ENCODE data around the gene RAB24. TPM values are rescaled to one million over a fixed set of nuclear protein-coding genes. Genes with fewer than 3 reads are reported as not detected.

RAB24 gene
- total and polyA plus RNA-seq, 2 of the 4 experiments (the other 2 are of a cell fraction) = 18.5 to 60.8 TPM

DNA sequence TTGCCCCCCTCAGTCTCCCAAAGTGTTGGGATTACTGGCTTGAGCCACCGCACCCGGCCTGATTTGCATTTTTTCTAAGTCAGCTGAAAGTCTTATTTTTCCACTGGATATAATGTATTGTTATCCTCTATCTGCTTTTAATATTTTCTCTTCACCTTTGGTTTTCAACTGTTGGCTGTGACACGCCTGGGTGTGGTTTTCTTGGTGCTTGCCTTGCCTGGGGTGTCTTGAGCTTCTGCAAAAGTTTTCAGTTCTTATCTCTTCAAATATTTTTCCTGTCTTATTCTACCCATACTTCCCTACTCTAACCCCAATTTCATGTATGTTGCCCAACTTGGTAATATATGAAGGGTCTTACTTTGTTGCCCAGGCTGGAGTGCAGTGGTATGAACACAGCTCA, 12.5 kb upstream of the RAB24 start:
- H2BK120ac ChIP-seq (ENCODE audit: low read depth, low read length) = no peak overlapping the region
- intact Hi-C loops (cut with micrococcal nuclease) = no loop called here
- H2AK9ac ChIP-seq (replicated peaks; ENCODE audit: low read depth, low read length, poor library complexity) = no peak overlapping the region
- TF ChIP-seq SMC3 (IDR thresholded peaks at IDR 0.05; ENCODE audit: low read depth, low read length) (no peak), RCOR1 (IDR thresholded peaks at IDR 0.05; ENCODE audit: insufficient replicate concordance, low read length) (no peak), NFE2L2 (IDR thresholded peaks at IDR 0.05; ENCODE audit: low read depth, low read length) (no peak), BHLHE40 (IDR thresholded peaks at IDR 0.05; ENCODE audit: low read depth, low read length) (no peak), RFX5 (IDR thresholded peaks at IDR 0.05; ENCODE audit: low read depth, low read length) (no peak), CHD1 (IDR thresholded peaks at IDR 0.05; ENCODE audit: low read depth, low read length) (no peak), MAFK (IDR thresholded peaks at IDR 0.05; ENCODE audit: low read depth, low read length) (no peak)
- TF ChIP-seq, protein P1, sequence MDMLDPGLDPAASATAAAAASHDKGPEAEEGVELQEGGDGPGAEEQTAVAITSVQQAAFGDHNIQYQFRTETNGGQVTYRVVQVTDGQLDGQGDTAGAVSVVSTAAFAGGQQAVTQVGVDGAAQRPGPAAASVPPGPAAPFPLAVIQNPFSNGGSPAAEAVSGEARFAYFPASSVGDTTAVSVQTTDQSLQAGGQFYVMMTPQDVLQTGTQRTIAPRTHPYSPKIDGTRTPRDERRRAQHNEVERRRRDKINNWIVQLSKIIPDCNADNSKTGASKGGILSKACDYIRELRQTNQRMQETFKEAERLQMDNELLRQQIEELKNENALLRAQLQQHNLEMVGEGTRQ (IDR thresholded peaks at IDR 0.05; ENCODE audit: low read depth, low read length) = no peak
- TF ChIP-seq, protein P2, sequence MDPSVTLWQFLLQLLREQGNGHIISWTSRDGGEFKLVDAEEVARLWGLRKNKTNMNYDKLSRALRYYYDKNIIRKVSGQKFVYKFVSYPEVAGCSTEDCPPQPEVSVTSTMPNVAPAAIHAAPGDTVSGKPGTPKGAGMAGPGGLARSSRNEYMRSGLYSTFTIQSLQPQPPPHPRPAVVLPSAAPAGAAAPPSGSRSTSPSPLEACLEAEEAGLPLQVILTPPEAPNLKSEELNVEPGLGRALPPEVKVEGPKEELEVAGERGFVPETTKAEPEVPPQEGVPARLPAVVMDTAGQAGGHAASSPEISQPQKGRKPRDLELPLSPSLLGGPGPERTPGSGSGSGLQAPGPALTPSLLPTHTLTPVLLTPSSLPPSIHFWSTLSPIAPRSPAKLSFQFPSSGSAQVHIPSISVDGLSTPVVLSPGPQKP (IDR thresholded peaks at IDR 0.05; ENCODE audit: borderline replicate concordance, low read depth, low read length) = no peak
- H2BK15ac ChIP-seq (ENCODE audit: low read depth, low read length) = no peak overlapping the region
- no peak overlapping the region for H2BK5ac ChIP-seq (ENCODE audit: low read depth, low read length, poor library complexity, severe bottlenecking)
- H3K27me3 ChIP-seq (ENCODE audit: control insufficient read depth, insufficient read depth, low read length) = no peaks in the 10 kb centered on the region
- H2AK5ac ChIP-seq (ENCODE audit: low read depth, low read length) = no peak overlapping the region
- ChIA-PET CTCF (interaction anchor here (0.6 kb wide), 1 partner anchor 202 kb away, joined by 4 read pairs; no protein-coding TSS in a partner anchor), POLR2A (ENCODE audit: unreplicated experiment) (no interaction called here)
- no peak overlapping the region for H3K14ac ChIP-seq (replicated peaks; ENCODE audit: low read depth, low read length)
- dilution Hi-C loops (cut with HindIII; ENCODE audit: low sequenced_read_pairs, unreplicated experiment) = no loop called here
- H3K27ac ChIP-seq (ENCODE audit: insufficient read depth, low read length) = no peak overlapping the region
- H3K4me1 ChIP-seq (ENCODE audit: control insufficient read depth, insufficient read depth, low read length) = peaks cover 4% of the 10 kb centered on the region; the same call in 1 of the 2 replicates
- H3K4me3 ChIP-seq (ENCODE audit: insufficient read depth, low read depth, low read length) = no peak overlapping the region
- H3K79me1 ChIP-seq (ENCODE audit: low read depth in 1 of 2, low read length in 2 of 2) = peaks cover 4 to 25% of the 10 kb centered on the region in 2 experiments; a peak in 3 of 4 replicates
- BruUV-seq (replicated peaks) = no TSS peak
- H4K91ac ChIP-seq (ENCODE audit: insufficient read depth, low read depth, low read length) = no peak overlapping the region
- no peaks in the 10 kb centered on the region for H3K36me3 ChIP-seq (ENCODE audit: control insufficient read depth, insufficient read depth, low read length)
- no peak overlapping the region for H2AFZ ChIP-seq (replicated peaks; ENCODE audit: low read length, poor library complexity)
- ATAC-seq (ENCODE audit: low read depth) (no peak), DNase-seq (no peak)
- WGBS, 2 experiments (ENCODE audit: extremely low coverage in 2 of 2, insufficient read length in 1 of 2) = no CpG with 5 or more reads among the region's 3 CpGs
- no peak overlapping the region for H3K56ac ChIP-seq (ENCODE audit: extremely low read depth, insufficient read depth, low read length)
- no peak overlapping the region for H4K5ac ChIP-seq (ENCODE audit: low read depth, low read length)
- no peak overlapping the region for H2BK20ac ChIP-seq (ENCODE audit: low read depth, low read length)
- H4K20me1 ChIP-seq (ENCODE audit: insufficient read depth, low read length) = peaks cover 22% of the 10 kb centered on the region
- no peak overlapping the region for H3K18ac ChIP-seq (ENCODE audit: low read depth, low read length)
- peaks cover 6% of the 10 kb centered on the region; the same call in 1 of the 2 replicates for H3K9me1 ChIP-seq (ENCODE audit: insufficient read depth, low read length)
- H3K9ac ChIP-seq (ENCODE audit: low read depth, low read length) = no peak overlapping the region
- H4K8ac ChIP-seq (ENCODE audit: low read depth in 2 of 2, low read length in 2 of 2) = no peak overlapping the region
- in situ Hi-C loops (cut with MboI; ENCODE audit: low sequenced_read_pairs) = no loop called here
- no peak overlapping the region for H3K4ac ChIP-seq (ENCODE audit: low read depth, low read length)
- no peaks in the 10 kb centered on the region for H3K9me3 ChIP-seq (ENCODE audit: control insufficient read depth, insufficient read depth, low read length)
- no peak overlapping the region for H3K4me2 ChIP-seq (ENCODE audit: low read depth, low read length)
- no peak overlapping the region for H3K23ac ChIP-seq (ENCODE audit: low read depth, low read length)
